ENCODE results near the gene TBX4. TPM values are rescaled to one million over a fixed set of nuclear protein-coding genes. Genes with fewer than 3 reads are reported as not detected.

TBX4 gene
- total RNA-seq, 1 experiment from 2014 or later: not detected

GRCh38 chr17:61533797-61534196, 81.6 kb downstream of the TBX4 start:
- Histone ChIP-seq H3K27me3 (ENCODE audit: insufficient read depth, low read length) (no peaks in the 10 kb centered on the region), H4K5ac (ENCODE audit: insufficient read length, low read depth, low read length) (no peak overlapping the region), H3K14ac (ENCODE audit: insufficient read depth, low read length) (no peak overlapping the region), H3K23me2 (ENCODE audit: insufficient read length, low read depth, low read length, poor library complexity, severe bottlenecking) (no peaks in the 10 kb centered on the region), H3K79me1 (ENCODE audit: insufficient read depth, low read depth, low read length, poor library complexity, severe bottlenecking) (no peaks in the 10 kb centered on the region), H4K8ac (replicated peaks; ENCODE audit: insufficient read length, low read depth, low read length) (no peak overlapping the region), H2BK20ac (ENCODE audit: low read depth, low read length, poor library complexity, severe bottlenecking) (no peak overlapping the region), H4K20me1 (ENCODE audit: control insufficient read depth, insufficient read depth, insufficient read length) (no peaks in the 10 kb centered on the region), H2BK12ac (ENCODE audit: insufficient read length, low read depth, low read length) (no peak overlapping the region), H3K27ac (ENCODE audit: insufficient read length, low read depth, low read length) (no peak overlapping the region), H3K9me3 (ENCODE audit: control insufficient read depth, low read depth, low read length) (no peaks in the 10 kb centered on the region), H2BK15ac (ENCODE audit: low read depth, low read length) (no peak overlapping the region), H3K9ac (ENCODE audit: extremely low read depth, insufficient read length, low read length) (no peak overlapping the region), H3K4me1 (ENCODE audit: insufficient read depth, low read length) (no peaks in the 10 kb centered on the region), H4K91ac (ENCODE audit: insufficient read length, low read depth, low read length) (no peak overlapping the region), H2AFZ (ENCODE audit: low read length) (no peak overlapping the region), H3K79me2 (ENCODE audit: insufficient read depth, low read length) (no peaks in the 10 kb centered on the region), H2AK5ac (ENCODE audit: insufficient read length, low read length) (no peak overlapping the region), H3T11ph (ENCODE audit: low read length) (no peak overlapping the region), H3K4me2 (ENCODE audit: insufficient read depth, insufficient read length, low read length) (no peak overlapping the region), H2BK5ac (ENCODE audit: insufficient read length, low read length) (no peak overlapping the region), H3K56ac (ENCODE audit: insufficient read length, low read depth, low read length) (no peak overlapping the region), H3K23ac (ENCODE audit: insufficient read length, low read depth, low read length) (no peak overlapping the region), H2BK120ac (ENCODE audit: low read depth, low read length, poor library complexity, severe bottlenecking) (no peak overlapping the region), H3K4ac (ENCODE audit: low read depth, low read length) (no peak overlapping the region), H3K18ac (ENCODE audit: insufficient read length, low read depth, low read length) (no peak overlapping the region)
- WGBS (ENCODE audit: extremely low coverage, insufficient read length, low lambda C conversion rate): no CpG with 5 or more reads among the region's 4 CpGs
- Mint-ChIP-seq H3K9me3 (no peaks in the 10 kb centered on the region), H3K27me3 (ENCODE audit: low read depth) (no peaks in the 10 kb centered on the region; the same call in 1 of the 2 replicates), H3K4me3 (no peak overlapping the region), H3K36me3 (ENCODE audit: insufficient read depth in 1 of 3, low read depth in 3 of 3) (no peaks in the 10 kb centered on the region), H3K27ac (no peak overlapping the region), H3K4me1 (peaks cover 0 to 3% of the 10 kb centered on the region in 2 experiments; a peak in 1 of 4 replicates)
- TF ChIP-seq, protein P1, sequence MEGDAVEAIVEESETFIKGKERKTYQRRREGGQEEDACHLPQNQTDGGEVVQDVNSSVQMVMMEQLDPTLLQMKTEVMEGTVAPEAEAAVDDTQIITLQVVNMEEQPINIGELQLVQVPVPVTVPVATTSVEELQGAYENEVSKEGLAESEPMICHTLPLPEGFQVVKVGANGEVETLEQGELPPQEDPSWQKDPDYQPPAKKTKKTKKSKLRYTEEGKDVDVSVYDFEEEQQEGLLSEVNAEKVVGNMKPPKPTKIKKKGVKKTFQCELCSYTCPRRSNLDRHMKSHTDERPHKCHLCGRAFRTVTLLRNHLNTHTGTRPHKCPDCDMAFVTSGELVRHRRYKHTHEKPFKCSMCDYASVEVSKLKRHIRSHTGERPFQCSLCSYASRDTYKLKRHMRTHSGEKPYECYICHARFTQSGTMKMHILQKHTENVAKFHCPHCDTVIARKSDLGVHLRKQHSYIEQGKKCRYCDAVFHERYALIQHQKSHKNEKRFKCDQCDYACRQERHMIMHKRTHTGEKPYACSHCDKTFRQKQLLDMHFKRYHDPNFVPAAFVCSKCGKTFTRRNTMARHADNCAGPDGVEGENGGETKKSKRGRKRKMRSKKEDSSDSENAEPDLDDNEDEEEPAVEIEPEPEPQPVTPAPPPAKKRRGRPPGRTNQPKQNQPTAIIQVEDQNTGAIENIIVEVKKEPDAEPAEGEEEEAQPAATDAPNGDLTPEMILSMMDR (conservative IDR thresholded peaks at IDR 0.05): no peak
- DNase-seq: no peak

All from H9 (cell line).